NCI-H526 treated with DMSO at 0.1 percent for 48 hours (cell line): Measurements from ENCODE around the gene PCCA.
A peak's percentile ranks its signal among the peaks of the same experiment; 100 is the strongest.
"Not testable (repeated sequence)": the region's sequence is repeated elsewhere in the genome, so short reads cannot be mapped to it uniquely, and the experiment has no call there.

ENCODE experiments used
- DNase-seq: peaks from one replicate; lab custom pipeline; 2025; lab: John Stamatoyannopoulos, UW

The PCCA gene

DNA sequence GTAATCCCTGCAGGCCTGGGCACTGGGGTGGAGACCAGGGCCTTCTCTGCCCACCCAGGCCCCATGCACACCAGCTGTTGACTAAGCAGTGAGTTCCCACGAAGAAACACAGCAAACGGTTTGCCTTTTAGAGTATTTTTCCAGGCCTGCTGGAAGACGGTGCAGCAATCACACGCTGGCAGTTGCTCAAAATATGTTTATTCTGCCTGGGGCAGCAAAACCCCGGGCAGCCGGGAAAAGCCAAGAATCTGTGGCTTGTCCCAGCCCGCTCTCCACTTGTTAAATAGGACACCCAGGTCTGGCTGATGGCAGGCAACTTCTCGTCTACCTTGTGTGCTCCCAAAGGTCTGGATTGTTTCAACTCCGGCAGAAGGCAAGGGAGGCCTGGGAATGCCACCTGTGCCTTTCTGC is 458.9 kb downstream of the PCCA start:
- DNase-seq = no peak

DNA sequence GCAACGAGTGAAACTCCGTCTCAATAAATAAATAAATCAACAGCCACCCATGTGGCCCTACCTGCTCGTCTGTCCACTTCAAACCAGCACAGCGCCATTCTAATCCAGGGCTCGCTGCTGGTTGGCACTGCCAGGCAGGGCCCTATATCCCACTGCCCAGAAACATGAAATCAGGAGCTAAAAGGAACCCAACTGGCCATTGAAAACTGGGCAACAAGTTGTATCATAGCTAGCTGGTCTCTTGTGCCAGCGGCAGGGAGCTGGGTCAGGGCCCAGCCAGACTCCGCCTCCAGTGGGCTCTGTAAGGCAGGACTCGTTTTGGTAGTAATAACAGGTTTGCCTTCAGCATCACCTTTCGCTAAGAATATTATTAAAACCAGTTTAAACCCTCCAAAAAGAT is 460.4 kb downstream of the PCCA start:
- no peak for DNase-seq

DNA sequence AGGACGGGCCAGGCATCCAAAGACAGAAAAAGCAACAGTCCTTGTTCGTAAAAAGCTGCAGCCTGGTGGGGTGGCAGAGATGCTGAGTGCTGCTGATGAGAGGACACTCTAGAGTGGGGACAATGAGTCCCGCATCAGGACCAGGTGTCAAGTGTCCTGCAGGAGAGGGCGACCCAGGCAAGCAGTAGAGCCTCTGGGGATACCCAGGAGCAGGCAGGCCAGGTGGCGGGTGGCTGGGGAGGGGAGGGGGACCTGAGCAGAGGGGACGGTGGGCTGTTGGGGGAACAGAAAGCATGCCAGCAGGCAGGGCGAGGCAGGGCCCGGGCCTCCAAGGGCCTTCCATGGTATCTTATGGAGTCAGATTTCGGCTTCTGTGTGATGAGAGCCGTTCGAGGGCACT is 463.9 kb downstream of the PCCA start:
- no peak for DNase-seq

DNA sequence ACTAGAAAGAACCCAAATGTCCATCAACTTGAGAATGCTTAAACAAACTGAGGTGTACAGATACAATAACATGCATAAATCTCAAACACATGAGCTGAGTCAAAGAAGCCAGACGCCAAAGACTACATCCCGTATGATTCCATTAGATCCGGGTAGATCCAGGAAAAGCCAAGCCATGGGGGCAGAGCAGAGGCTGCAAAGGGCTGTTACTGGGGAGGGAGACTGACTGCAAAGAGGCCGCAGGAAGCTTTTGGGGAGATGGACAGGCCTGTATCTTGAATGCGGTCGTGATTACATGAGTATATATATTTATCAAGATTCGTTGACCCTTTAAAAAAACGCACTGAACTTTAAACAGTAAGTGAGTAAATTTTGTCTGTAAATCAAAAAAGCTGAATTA is 471.0 kb downstream of the PCCA start:
- no peak for DNase-seq

DNA sequence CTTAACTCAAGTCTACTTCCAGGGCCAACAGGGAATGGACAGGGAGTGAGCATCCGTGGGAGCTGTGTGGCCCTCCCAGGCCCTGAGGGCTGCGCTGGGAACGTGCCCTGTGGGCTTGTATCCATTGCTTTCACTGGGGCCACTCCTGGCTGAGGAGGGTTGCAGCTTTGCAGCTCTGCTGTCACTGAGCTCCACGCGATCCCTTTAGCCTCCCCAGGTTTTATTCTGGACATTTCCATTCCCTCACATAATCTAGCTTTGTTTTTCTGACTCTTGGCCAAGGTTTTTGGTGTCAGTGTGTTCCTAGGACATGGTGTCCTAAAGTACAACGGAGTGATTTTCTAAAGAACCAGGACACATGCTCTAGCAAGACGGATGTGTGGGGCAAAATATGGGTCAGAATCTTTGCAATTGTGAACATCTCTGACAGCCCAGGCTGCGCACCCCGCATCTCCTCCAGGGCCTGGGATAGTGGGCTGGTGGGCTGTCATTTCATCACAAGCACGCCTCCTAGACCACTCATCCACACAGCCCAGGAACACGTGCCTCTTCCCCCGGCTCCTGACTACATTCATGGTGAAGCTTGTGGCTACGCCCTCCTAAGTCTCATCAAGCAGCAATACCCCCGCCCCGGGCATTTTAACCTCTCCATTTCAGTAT is 471.7 kb downstream of the PCCA start:
- no peak for DNase-seq

DNA sequence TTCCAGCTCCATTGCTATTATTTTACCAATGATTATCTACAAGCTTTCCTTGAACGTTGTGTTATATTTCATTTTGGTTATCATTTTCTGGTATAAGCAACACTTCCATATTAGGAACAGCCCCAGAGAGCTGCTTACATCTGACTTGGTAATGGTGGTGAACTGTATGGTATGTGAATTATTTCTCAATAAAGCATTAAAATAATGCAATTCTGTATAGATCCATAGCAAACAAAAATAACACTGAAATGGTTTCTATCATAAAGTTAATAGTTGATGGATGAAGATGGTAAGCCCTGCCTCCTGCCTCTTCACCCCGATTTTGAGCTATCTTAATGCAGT is 472.2 kb downstream of the PCCA start:
- no peak for DNase-seq

DNA sequence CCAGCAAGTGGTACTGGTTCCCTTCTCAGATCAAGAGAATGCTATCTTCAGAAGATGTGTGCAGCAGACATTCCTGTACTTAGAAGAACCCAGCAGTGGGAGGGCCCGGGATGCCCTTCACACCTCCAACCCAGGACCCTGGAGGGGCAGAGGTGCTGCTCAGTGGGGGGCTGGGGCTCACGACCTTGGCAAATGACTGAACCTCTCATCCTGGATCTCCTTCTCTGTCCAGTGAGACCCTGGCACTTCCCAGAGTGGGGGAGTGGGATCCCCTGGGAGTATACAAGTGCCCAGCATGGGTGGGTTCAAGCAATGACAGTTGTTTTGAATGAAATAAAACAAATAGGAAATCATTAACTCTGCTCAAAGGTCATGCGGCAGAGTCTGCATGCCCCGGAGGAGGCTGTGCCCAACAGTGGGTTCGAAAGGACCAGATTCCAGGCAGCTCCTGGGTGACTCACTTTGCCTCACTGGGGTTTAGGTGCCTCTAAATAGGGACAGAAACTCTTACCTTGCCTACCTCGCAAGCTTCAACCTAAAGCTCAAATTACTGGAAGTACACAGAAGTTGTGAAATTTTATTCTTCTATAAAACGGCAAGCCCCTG is 472.8 kb downstream of the PCCA start:
- DNase-seq = no peak

DNA sequence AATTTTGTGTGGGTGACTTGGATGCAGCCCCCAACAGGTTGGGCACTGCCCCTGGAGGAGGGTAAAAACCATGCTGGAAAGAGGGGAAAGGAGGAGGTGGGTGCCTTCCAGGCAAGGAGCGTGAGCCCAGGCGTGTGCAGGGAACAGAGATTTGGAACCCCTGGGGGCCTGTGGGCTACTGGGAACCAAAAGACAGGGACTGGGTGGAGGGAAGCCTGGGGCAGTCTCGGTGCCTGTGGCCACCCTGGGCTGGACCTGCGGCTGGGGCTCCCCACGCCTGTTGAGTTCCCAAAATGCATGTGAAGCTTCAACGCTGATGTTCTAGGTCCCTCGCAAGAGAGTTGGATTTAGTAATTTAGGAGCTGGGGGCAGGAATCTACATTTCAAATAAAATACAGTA is 474.9 kb downstream of the PCCA start:
- no peak for DNase-seq

DNA sequence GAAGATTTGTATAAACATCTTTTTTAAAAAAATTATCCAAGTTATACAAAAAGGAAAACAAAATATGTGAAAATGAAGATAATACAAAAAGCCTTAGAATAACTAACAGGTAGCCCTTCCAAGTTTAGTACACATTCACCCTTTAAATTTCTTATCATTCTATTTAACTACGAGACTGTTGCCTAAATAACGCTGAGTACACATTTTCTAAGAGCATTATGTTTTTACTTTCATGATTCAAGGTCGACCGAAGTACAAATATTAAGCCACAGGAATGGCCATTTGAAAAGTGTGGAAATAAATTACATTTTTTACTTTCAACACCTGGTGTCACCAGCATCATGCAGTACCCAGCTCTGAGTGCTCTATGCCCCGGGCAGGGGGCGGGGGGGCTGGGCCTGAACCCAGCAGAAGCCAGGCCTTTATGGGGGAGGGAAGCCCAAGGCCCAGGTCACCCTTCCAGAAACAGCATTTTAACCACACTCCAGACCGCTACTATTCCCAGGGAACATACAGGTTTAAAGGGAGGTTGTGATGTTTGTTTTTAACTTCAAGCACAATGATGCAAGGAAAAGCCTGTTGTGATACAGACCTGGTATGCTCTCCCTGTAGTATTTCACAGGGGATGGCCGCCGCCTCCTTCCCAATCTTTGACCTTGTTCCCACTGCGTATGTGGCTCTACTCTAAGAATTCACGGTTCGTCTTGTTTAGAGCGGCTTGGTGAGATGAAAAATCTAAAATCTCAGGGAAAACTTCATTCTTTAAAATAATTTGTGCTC is 475.7 kb downstream of the PCCA start:
- DNase-seq = no peak

DNA sequence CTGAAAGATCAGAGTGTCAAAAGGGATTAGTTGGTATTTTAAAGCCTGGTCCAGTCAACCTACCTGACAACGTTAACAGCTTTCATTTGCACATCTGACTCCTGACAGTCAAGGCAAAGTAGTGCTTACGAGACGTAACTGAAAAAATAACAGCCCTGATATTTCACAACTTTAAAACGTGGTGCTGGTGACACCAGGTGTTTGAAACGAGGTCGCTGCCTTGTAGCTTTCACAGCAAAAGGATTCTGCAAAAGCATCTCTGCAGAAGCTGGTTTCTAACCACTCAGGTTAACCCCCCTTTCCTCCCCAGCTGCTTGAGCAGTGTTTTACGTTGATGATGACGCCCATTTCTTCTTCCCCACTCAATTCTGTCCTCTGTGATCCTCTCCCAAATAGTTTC is 476.4 kb downstream of the PCCA start:
- no peak for DNase-seq

DNA sequence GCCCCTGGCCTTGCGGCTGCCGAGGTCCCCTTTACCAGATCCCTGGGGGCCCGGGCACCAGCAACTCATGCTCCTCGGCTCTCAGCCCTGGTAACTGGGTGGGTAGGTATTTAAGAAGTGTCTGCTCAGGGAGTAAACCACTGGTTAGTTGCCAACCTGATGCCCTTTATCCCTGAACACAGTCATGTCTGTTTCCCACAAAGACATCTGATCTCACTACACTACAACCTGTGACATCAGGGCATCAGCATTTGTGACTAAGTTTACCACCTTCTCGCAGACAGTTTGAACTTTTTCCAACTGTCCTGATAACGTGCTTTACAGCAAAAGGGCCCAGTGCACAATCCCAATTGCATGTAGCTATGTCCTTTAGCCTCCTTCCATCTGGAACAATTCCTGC is 477.6 kb downstream of the PCCA start:
- no peak for DNase-seq

DNA sequence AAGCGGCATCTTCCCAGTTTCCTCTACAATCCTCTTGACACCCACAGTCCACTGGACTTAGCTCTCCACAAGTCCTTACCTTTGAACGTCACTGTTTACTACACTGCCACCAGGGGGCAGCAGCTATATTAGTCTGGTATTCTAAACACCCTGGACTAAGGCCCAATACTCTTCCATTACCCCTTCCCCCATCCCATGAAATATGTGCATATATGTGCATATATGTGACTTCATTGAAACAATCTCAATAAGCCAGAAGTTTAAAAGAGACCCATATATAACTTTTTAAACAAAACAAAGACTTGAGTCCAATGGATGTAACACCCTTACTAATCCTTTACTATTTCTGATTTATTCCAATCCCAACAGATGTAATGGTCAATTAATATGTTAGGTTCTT is 484.2 kb downstream of the PCCA start:
- DNase-seq = peak; percentile 25

DNA sequence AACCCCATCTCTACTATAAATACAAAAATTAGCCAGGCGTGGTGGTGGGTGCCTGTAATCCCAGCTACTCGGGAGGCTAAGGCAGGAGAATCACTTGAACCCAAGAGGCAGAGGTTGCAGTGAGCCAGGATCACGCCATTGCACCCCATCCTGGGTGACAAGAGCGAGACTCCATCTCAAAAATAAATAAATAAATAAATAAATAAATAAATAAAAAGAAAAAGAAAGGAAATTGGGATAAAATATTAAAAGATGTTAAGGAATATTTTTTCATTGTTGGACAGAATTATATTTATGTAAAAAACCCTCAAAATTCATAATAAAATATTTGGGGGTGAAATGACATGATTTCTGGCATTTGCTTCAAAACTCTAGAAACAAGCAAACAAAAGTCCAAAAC is 488.3 kb downstream of the PCCA start:
- not testable (repeated sequence) for DNase-seq
